SK-N-SH (cell line): ENCODE results near the gene DHRS9. TPM values are rescaled to one million over a fixed set of nuclear protein-coding genes. Genes with fewer than 3 reads are reported as not detected.

Source experiments
- CTCF ChIA-PET: fragments of 300-600, 350-600 bp; formaldehyde crosslinking; extraction: SDS; loops from one replicate; lab custom pipeline; 2021; lab: Yijun Ruan, JAX
- POLR2A ChIA-PET: fragments of 350-600 bp; sonication (Branson Sonifier 250); formaldehyde crosslinking; extraction: SDS; loops from one replicate; lab custom pipeline; 2020; ENCODE audit warnings: antibody characterized with exemption, inconsistent platforms; lab: Yijun Ruan, JAX
- DNase-seq: peaks from one replicate; pipeline ENCODE4 v3.0.0; 2012
- H2AFZ ChIP-seq: fragments of 200-600 bp; sonication (generic); 2 replicates; pipeline ENCODE4 v1.8.1; 2016; ENCODE audit warnings: antibody characterized with exemption, mild to moderate bottlenecking, low read depth
- H3F3A ChIP-seq: fragments of 200-600 bp; sonication (generic); replicated peaks from 2 replicates; pipeline ENCODE3; 2016; ENCODE audit warnings: antibody characterized with exemption, mild to moderate bottlenecking; ENCODE audit not compliant: insufficient read depth
- H3K27ac ChIP-seq, 2 experiments: fragments of 200-500 bp in 1 of 2; fragments of 200-600 bp in 1 of 2; sonication (Bioruptor generic) in 1 of 2; sonication (generic), shearing (Covaris generic) in 1 of 2; 2 replicates each; pipeline versions ENCODE4 v1.5.1 to v1.6.1; 2014 to 2016; ENCODE audit warnings: low read depth in 2 of 2, inconsistent platforms in 1 of 2, low read length in 1 of 2, mild to moderate bottlenecking in 1 of 2, mixed read lengths in 1 of 2
- H3K27me3 ChIP-seq: fragments of 200-600 bp; sonication (generic), shearing (Covaris generic); 2 replicates; pipeline ENCODE4 v1.6.1; 2016; ENCODE audit warnings: mixed run types; ENCODE audit not compliant: insufficient read depth
- H3K36me3 ChIP-seq, 2 experiments: fragments of 200-500 bp in 1 of 2; fragments of 200-600 bp in 1 of 2; sonication (Bioruptor generic) in 1 of 2; sonication (generic) in 1 of 2; replicated peaks in 1 of 2; 2 replicates each; pipeline versions ENCODE3 to v1.5.1; 2014 to 2016; ENCODE audit warnings: low read length in 1 of 2, mild to moderate bottlenecking in 1 of 2; ENCODE audit not compliant: insufficient read depth in 2 of 2, control insufficient read depth in 1 of 2
- H3K4me1 ChIP-seq, 2 experiments: fragments of 200-500 bp in 1 of 2; fragments of 200-600 bp in 1 of 2; sonication (Bioruptor generic) in 1 of 2; sonication (generic), shearing (Covaris generic) in 1 of 2; 2 replicates each; pipeline versions ENCODE4 v1.5.1 to v1.6.1; 2014 to 2016; ENCODE audit warnings: low read depth in 1 of 2, low read length in 1 of 2, mixed run types in 1 of 2; ENCODE audit not compliant: insufficient read depth in 2 of 2, control insufficient read depth in 1 of 2
- H3K4me2 ChIP-seq: fragments of 200-600 bp; sonication (generic), shearing (Covaris generic); 2 replicates; pipeline ENCODE4 v1.6.1; 2017; ENCODE audit warnings: mixed run types
- H3K4me3 ChIP-seq, 2 experiments: fragments of 200-500 bp in 1 of 2; fragments of 200-600 bp in 1 of 2; sonication (Bioruptor generic) in 1 of 2; sonication (generic), shearing (Covaris generic) in 1 of 2; 2 replicates each; pipeline versions ENCODE4 v1.5.1 to v1.8.1; 2014 to 2016; ENCODE audit warnings: low read depth in 2 of 2, inconsistent platforms in 1 of 2, low read length in 1 of 2, mild to moderate bottlenecking in 1 of 2, mixed read lengths in 1 of 2, moderate library complexity in 1 of 2
- H3K79me2 ChIP-seq: fragments of 200-600 bp; sonication (generic); 2 replicates; pipeline ENCODE4 v1.8.1; 2017; ENCODE audit warnings: mild to moderate bottlenecking; ENCODE audit not compliant: insufficient read depth
- H3K9ac ChIP-seq: fragments of 200-600 bp; sonication (generic); 2 replicates; pipeline ENCODE4 v1.6.1; 2017; ENCODE audit warnings: mixed run types
- H3K9me2 ChIP-seq: fragments of 200-600 bp; sonication (generic); 2 replicates; pipeline ENCODE4 v1.6.1; 2017; ENCODE audit warnings: mixed run types
- H3K9me3 ChIP-seq: fragments of 200-600 bp; sonication (generic); 2 replicates; pipeline ENCODE4 v1.6.1; 2017; ENCODE audit warnings: mixed run types, mild to moderate bottlenecking, moderate library complexity
- H4K20me1 ChIP-seq: fragments of 200-600 bp; sonication (generic); 2 replicates; pipeline ENCODE4 v1.6.1; 2017; ENCODE audit warnings: mild to moderate bottlenecking, mixed run types; ENCODE audit not compliant: insufficient read depth
- ELF1 ChIP-seq: IDR thresholded peaks from 2 replicates; pipeline ENCODE4 v1.4.0; 2012
- FOXJ3 ChIP-seq: sonication (generic); formaldehyde crosslinking; IDR thresholded peaks from 2 replicates; pipeline ENCODE4 v1.5.1; 2020; ENCODE audit warnings: mild to moderate bottlenecking, missing genetic modification reagents
- GATA2 ChIP-seq: sonication (generic); formaldehyde crosslinking; IDR thresholded peaks from 2 replicates; pipeline ENCODE4 v1.5.0; 2020; ENCODE audit warnings: mild to moderate bottlenecking, missing genetic modification reagents
- MAX ChIP-seq: IDR thresholded peaks from 2 replicates; pipeline ENCODE4 v1.4.0; 2012; ENCODE audit warnings: low read depth
- MXI1 ChIP-seq: IDR thresholded peaks from 2 replicates; pipeline ENCODE4 v1.6.1; 2012; ENCODE audit warnings: mild to moderate bottlenecking, low read depth, low read length, improper control_type of control experiment
- PBX3 ChIP-seq: IDR thresholded peaks from 2 replicates; pipeline ENCODE4; 2012
- RCOR1 ChIP-seq: fragments of 150-350 bp; IDR thresholded peaks from 2 replicates; pipeline ENCODE4 v1.6.1; 2017; ENCODE audit warnings: antibody characterized with exemption, low read length
- RFX5 ChIP-seq: IDR thresholded peaks from 2 replicates; pipeline ENCODE4 v1.6.1; 2012; ENCODE audit warnings: mild to moderate bottlenecking, improper control_type of control experiment, low read length
- RXRA ChIP-seq: IDR thresholded peaks from 2 replicates; pipeline ENCODE4 v1.4.0; 2012; ENCODE audit warnings: low read depth, mild to moderate bottlenecking, borderline replicate concordance
- SMC3 ChIP-seq: IDR thresholded peaks from 2 replicates; pipeline ENCODE4 v1.6.1; 2012; ENCODE audit warnings: low read depth, low read length, improper control_type of control experiment
- TAF1 ChIP-seq: IDR thresholded peaks from 2 replicates; pipeline ENCODE4 v1.6.1; 2012; ENCODE audit warnings: low read depth, mild to moderate bottlenecking, low read length, moderate library complexity, borderline replicate concordance
- TEAD4 ChIP-seq: IDR thresholded peaks from 2 replicates; pipeline ENCODE4 v1.4.0; 2012; ENCODE audit warnings: mild to moderate bottlenecking, borderline replicate concordance; ENCODE audit not compliant: insufficient read depth
- YY1 ChIP-seq: IDR thresholded peaks from 2 replicates; pipeline ENCODE4 v1.4.0; 2012; ENCODE audit warnings: low read depth, mild to moderate bottlenecking
- ZBTB33 ChIP-seq: IDR thresholded peaks from 2 replicates; pipeline ENCODE4 v1.4.0; 2012; ENCODE audit warnings: low read depth, borderline replicate concordance
- WGBS: methylation state at CpG from one replicate; pipeline ENCODE4 v1.1.6; 2017; ENCODE audit warnings: low lambda C conversion rate; 5-methylcytosine and 5-hydroxymethylcytosine counted together
- polyA plus RNA-seq, 3 experiments: library from polyadenylated mRNA; depleted of rRNA; stranded (reverse); fragments of >200 nt; gene quantifications; 2 replicates each; pipeline ENCODE4 v1.2.3, GENCODE V29; 2012
- TF ChIP-seq, protein P1 (sequence below): fragments of 200-600 bp; sonication (generic); IDR thresholded peaks from 2 replicates; pipeline ENCODE4 v1.6.1; 2017; ENCODE audit warnings: antibody characterized with exemption, mild to moderate bottlenecking, moderate library complexity
- TF ChIP-seq, protein P2 (sequence below): IDR thresholded peaks from 2 replicates; pipeline ENCODE4 v1.4.0; 2012; ENCODE audit warnings: low read depth, borderline replicate concordance

The DHRS9 gene
- polyA plus RNA-seq, 1 of the 3 experiments (the other 2 are of a cell fraction) = not detected

DNA sequence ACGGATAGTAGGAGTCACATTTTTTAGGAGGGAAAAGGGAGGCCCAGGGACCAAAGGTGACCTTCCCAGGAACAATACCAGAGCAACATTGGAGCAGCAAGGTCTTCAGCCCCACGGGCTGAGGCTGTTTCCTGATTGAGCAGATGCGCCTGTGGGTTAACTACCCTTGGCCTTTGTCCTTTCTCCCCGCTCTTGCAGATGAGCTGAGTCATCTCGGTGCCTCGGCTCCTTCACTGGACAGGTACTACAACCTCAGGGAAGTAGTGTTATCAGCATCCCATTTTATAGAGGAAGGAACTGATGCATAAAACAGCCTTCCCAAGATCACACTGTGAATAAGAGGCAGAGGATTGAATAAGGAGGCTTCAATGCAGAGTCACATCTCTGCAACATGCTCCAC, 43.5 kb downstream of the DHRS9 start:
- 54% methylated on average over 4 of the region's 6 CpGs for WGBS
- DNase-seq = no peak
- Histone ChIP-seq H3K4me1 (no peaks in the 10 kb centered on the region; a peak in 1 of 4 replicates), H3K36me3 (no peaks in the 10 kb centered on the region), H3K4me2 (no peak overlapping the region), H3K9me2 (no peaks in the 10 kb centered on the region), H4K20me1 (no peaks in the 10 kb centered on the region), H3F3A (no peaks in the 10 kb centered on the region), H3K27me3 (no peaks in the 10 kb centered on the region), H2AFZ (no peak overlapping the region), H3K79me2 (no peaks in the 10 kb centered on the region), H3K9ac (no peak overlapping the region), H3K27ac (no peak overlapping the region), H3K9me3 (no peaks in the 10 kb centered on the region), H3K4me3 (no peak overlapping the region)
- ChIA-PET CTCF (interaction anchor here (1.0 to 6.1 kb wide), 4 partner anchors 18 to 284 kb away, joined by 3 to 94 read pairs (median 40); no protein-coding TSS in a partner anchor), POLR2A (no interaction called here)
- TF ChIP-seq TEAD4 (no peak), RFX5 (no peak), SMC3 (no peak), ZBTB33 (no peak), FOXJ3 (CRISPR knock-in tag) (no peak), MXI1 (no peak), ELF1 (no peak), RXRA (no peak), MAX (no peak), PBX3 (no peak), RCOR1 (no peak), GATA2 (CRISPR knock-in tag) (no peak), YY1 (no peak), TAF1 (no peak)
- TF ChIP-seq, protein P1, sequence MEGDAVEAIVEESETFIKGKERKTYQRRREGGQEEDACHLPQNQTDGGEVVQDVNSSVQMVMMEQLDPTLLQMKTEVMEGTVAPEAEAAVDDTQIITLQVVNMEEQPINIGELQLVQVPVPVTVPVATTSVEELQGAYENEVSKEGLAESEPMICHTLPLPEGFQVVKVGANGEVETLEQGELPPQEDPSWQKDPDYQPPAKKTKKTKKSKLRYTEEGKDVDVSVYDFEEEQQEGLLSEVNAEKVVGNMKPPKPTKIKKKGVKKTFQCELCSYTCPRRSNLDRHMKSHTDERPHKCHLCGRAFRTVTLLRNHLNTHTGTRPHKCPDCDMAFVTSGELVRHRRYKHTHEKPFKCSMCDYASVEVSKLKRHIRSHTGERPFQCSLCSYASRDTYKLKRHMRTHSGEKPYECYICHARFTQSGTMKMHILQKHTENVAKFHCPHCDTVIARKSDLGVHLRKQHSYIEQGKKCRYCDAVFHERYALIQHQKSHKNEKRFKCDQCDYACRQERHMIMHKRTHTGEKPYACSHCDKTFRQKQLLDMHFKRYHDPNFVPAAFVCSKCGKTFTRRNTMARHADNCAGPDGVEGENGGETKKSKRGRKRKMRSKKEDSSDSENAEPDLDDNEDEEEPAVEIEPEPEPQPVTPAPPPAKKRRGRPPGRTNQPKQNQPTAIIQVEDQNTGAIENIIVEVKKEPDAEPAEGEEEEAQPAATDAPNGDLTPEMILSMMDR = no peak
- TF ChIP-seq, protein P2, sequence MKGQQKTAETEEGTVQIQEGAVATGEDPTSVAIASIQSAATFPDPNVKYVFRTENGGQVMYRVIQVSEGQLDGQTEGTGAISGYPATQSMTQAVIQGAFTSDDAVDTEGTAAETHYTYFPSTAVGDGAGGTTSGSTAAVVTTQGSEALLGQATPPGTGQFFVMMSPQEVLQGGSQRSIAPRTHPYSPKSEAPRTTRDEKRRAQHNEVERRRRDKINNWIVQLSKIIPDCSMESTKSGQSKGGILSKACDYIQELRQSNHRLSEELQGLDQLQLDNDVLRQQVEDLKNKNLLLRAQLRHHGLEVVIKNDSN = no peak
